GM21526 (cell line): ENCODE measurements around the gene KITLG.
"Not testable (repeated sequence)": the region's sequence is repeated elsewhere in the genome, so short reads cannot be mapped to it uniquely, and the experiment has no call there.

Source experiments
- ATAC-seq: cut with Tn5 transposase; IDR thresholded peaks from one replicate; pipeline ENCODE4 v1.9.1; 2021; ENCODE audit warnings: moderate library complexity; ENCODE audit not compliant: unreplicated experiment, low FRiP score

KITLG gene

GRCh38 chr12:88577537-88577936 is 2.7 kb downstream of the KITLG start:
- ATAC-seq: no peak

- ATAC-seq: no peak
Measured at GRCh38 chr12:88576866-88577265, 3.4 kb downstream of the KITLG start.

- ATAC-seq: no peak
Measured at GRCh38 chr12:88575361-88575970, 4.8 kb downstream of the KITLG start.

- no peak for ATAC-seq
Measured at GRCh38 chr12:88574278-88574677, 6.0 kb downstream of the KITLG start.

GRCh38 chr12:88573583-88573982 is 6.7 kb downstream of the KITLG start:
- no peak for ATAC-seq

- ATAC-seq: no peak
Measured at GRCh38 chr12:88572781-88573549, 7.3 kb downstream of the KITLG start.

- ATAC-seq: no peak
Measured at GRCh38 chr12:88571543-88571942, 8.7 kb downstream of the KITLG start.

- ATAC-seq: no peak
Measured at GRCh38 chr12:88570103-88570502, 10.2 kb downstream of the KITLG start.

- no peak for ATAC-seq
Measured at GRCh38 chr12:88566430-88566829, 13.8 kb downstream of the KITLG start.

GRCh38 chr12:88562846-88563582 is 17.3 kb downstream of the KITLG start:
- no peak for ATAC-seq

GRCh38 chr12:88562151-88562550 is 18.1 kb downstream of the KITLG start:
- ATAC-seq: no peak

GRCh38 chr12:88559772-88560171 is 20.5 kb downstream of the KITLG start:
- ATAC-seq: no peak

- ATAC-seq: no peak
Measured at GRCh38 chr12:88559199-88559598, 21.1 kb downstream of the KITLG start.

GRCh38 chr12:88558340-88558867 is 21.9 kb downstream of the KITLG start:
- no peak for ATAC-seq

GRCh38 chr12:88556213-88556774 is 24.0 kb downstream of the KITLG start:
- ATAC-seq: no peak

GRCh38 chr12:88553941-88554658 is 26.2 kb downstream of the KITLG start:
- ATAC-seq: no peak

- ATAC-seq: no peak
Measured at GRCh38 chr12:88552610-88553079, 27.6 kb downstream of the KITLG start.

GRCh38 chr12:88549929-88550328 is 30.3 kb downstream of the KITLG start:
- no peak for ATAC-seq

- not testable (repeated sequence) for ATAC-seq
Measured at GRCh38 chr12:88547949-88548348, 32.3 kb downstream of the KITLG start.

- no peak for ATAC-seq
Measured at GRCh38 chr12:88546853-88547252, 33.4 kb downstream of the KITLG start.
